Nephron (organoid): Measurements from ENCODE around the gene SLC38A8.

Source experiments
- H3K27ac Mint-ChIP-seq, 3 experiments: 2 replicates each; pipeline ENCODE4 v1.8.0; 2020; ENCODE audit warnings: mixed read lengths in 3 of 3, mild to moderate bottlenecking in 2 of 3, moderate library complexity in 1 of 3
- H3K27me3 Mint-ChIP-seq: 2 replicates; pipeline ENCODE4 v1.8.0; 2021; ENCODE audit warnings: low read depth, mild to moderate bottlenecking, moderate library complexity, mixed read lengths
- H3K36me3 Mint-ChIP-seq: 2 replicates; pipeline ENCODE4 v1.8.0; 2020; ENCODE audit warnings: low read depth, mixed read lengths
- H3K4me1 Mint-ChIP-seq: 2 replicates; pipeline ENCODE4 v1.8.0; 2020; ENCODE audit warnings: mixed read lengths
- H3K4me3 Mint-ChIP-seq, 3 experiments: 2 replicates each; pipeline ENCODE4 v1.8.0; 2020; ENCODE audit warnings: mild to moderate bottlenecking in 3 of 3, mixed read lengths in 3 of 3, moderate library complexity in 2 of 3
- H3K9me3 Mint-ChIP-seq: 2 replicates; pipeline ENCODE4 v1.8.0; 2020; ENCODE audit warnings: mixed read lengths
- TF ChIP-seq, protein P1 (sequence below), 3 experiments: fragments of 200-600 bp; sonication (generic); IDR thresholded peaks; one replicate each; pipeline ENCODE4 v1.5.0; 2021; ENCODE audit warnings: antibody characterized with exemption in 3 of 3; ENCODE audit not compliant: unreplicated experiment in 3 of 3

Gene SLC38A8

DNA sequence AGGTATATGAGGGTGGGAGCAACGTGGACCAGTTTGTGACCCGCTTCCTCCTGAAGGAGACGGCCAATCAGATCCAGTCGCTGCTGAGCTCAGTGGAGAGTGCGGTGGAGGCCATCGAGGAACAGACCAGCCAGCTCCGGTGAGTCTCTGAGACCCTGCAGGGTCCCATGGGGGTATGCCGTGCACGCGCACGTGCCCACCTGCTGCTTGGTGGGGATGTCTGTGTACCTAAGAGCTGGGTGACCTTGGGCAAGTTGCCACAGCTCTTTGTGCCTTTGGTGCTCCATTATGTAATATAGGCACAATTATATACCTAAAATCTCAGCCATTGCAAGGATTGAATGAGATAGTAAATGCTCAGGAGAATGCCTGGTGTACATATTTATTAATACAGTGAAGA lies 52.1 kb downstream of the SLC38A8 start:
- H3K36me3 Mint-ChIP-seq = no peaks in the 10 kb centered on the region
- no peak overlapping the region for H3K4me3 Mint-ChIP-seq
- peaks cover 13% of the 10 kb centered on the region for H3K27me3 Mint-ChIP-seq
- H3K4me1 Mint-ChIP-seq = peaks cover 32% of the 10 kb centered on the region
- TF ChIP-seq, protein P1, sequence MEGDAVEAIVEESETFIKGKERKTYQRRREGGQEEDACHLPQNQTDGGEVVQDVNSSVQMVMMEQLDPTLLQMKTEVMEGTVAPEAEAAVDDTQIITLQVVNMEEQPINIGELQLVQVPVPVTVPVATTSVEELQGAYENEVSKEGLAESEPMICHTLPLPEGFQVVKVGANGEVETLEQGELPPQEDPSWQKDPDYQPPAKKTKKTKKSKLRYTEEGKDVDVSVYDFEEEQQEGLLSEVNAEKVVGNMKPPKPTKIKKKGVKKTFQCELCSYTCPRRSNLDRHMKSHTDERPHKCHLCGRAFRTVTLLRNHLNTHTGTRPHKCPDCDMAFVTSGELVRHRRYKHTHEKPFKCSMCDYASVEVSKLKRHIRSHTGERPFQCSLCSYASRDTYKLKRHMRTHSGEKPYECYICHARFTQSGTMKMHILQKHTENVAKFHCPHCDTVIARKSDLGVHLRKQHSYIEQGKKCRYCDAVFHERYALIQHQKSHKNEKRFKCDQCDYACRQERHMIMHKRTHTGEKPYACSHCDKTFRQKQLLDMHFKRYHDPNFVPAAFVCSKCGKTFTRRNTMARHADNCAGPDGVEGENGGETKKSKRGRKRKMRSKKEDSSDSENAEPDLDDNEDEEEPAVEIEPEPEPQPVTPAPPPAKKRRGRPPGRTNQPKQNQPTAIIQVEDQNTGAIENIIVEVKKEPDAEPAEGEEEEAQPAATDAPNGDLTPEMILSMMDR (IDR thresholded peaks at IDR 0.05; ENCODE audit: unreplicated experiment in 3 of 3) = no peak
- H3K27ac Mint-ChIP-seq = no peak overlapping the region
- no peaks in the 10 kb centered on the region for H3K9me3 Mint-ChIP-seq

DNA sequence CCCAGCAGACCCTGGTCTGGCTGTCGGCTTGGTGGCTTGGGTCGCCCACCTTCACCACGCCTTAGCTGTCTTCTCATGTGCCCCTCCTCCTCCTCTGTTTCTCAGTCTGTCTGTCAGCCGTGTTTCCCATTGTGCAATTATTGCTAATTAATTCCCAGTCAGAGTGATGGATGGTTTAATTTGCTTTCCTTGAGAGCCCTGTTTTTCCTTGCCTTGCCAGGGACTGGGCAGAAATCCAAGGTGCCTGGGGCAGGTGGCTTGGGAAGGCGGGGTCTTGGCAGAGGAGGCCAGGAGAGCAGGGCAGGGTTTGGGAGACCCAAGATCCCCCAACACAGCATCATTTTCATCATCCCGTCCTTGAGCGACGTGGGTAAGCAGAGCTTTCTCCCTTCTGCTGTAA lies 53.3 kb downstream of the SLC38A8 start:
- Mint-ChIP-seq H3K4me3 (no peak overlapping the region), H3K27ac (no peak overlapping the region), H3K36me3 (no peaks in the 10 kb centered on the region), H3K27me3 (peaks cover 10% of the 10 kb centered on the region), H3K4me1 (peaks cover 22% of the 10 kb centered on the region), H3K9me3 (no peaks in the 10 kb centered on the region)
- TF ChIP-seq, protein P1 (IDR thresholded peaks at IDR 0.05; ENCODE audit: unreplicated experiment in 3 of 3) = no peak

DNA sequence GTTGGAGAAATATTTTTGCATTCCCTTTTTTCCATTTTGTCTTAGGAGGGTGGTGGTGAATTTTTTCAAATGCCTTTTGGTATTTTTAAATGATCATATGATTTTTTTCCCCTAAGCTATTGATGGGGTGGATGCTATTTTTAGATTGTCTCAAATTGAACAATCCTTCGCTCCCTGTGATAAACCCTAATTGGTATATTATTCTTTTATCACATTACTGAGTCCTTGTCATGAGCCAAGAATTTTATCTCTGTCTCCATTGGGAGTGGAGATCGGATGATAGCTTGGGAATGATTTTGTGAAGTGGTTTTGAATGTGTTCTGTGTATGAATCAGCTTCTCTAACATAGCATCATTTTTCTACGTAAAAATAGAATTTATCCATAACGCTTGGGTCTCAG lies 59.1 kb downstream of the SLC38A8 start:
- H3K36me3 Mint-ChIP-seq = peaks cover 11% of the 10 kb centered on the region
- peaks cover 18% of the 10 kb centered on the region for H3K9me3 Mint-ChIP-seq
- no peaks in the 10 kb centered on the region for H3K4me1 Mint-ChIP-seq
- peaks cover 4% of the 10 kb centered on the region for H3K27me3 Mint-ChIP-seq
- H3K4me3 Mint-ChIP-seq = no peak overlapping the region
- TF ChIP-seq, protein P1 (IDR thresholded peaks at IDR 0.05; ENCODE audit: unreplicated experiment in 3 of 3) = no peak
- H3K27ac Mint-ChIP-seq = no peak overlapping the region

DNA sequence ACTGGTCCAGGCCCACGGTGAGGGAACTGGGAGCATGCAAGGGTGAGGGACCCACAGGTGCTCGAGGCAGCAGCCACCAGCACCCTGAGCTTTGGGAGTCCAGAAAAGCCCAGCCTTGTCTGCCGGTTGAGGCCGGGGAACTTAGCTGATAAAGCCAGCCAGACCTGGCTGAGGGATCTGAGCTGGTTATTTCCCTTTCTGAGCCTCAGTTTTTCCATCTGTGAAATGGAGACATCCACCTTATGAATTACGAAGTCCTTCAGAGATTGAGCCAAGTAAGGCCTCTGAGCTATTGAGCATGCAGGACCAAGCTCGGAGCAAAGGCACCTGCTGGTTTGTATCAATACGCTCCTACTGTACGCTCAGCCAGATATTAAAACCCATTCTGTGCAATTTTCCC lies 60.8 kb downstream of the SLC38A8 start:
- TF ChIP-seq, protein P1 (IDR thresholded peaks at IDR 0.05; ENCODE audit: unreplicated experiment in 3 of 3) = no peak
- peaks cover 5% of the 10 kb centered on the region for H3K27me3 Mint-ChIP-seq
- no peak overlapping the region for H3K4me3 Mint-ChIP-seq
- H3K9me3 Mint-ChIP-seq = peaks cover 28% of the 10 kb centered on the region
- H3K36me3 Mint-ChIP-seq = peaks cover 17% of the 10 kb centered on the region
- no peaks in the 10 kb centered on the region for H3K4me1 Mint-ChIP-seq
- no peak overlapping the region for H3K27ac Mint-ChIP-seq

DNA sequence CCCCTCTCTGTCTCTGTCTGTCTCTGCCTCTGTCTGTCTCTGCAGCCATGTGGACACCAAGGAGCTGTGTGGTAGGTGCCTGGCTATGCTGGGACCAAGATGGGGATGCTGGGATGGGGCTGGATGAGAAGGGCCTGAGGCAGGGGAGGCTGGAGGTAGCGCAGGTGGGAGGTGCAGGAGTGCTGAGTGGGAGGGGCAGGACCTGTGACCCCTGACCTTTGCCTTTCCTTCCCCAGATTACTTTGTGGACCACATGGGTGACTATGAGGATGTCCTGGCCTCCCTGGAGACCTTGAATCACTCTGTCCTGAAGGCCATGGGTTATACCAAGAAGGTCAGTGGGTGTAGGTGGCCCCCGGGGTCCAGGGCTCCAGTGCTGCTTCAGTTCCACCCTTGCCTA lies 61.8 kb downstream of the SLC38A8 start:
- Mint-ChIP-seq H3K4me1 (no peaks in the 10 kb centered on the region), H3K4me3 (no peak overlapping the region), H3K27ac (no peak overlapping the region), H3K36me3 (peaks cover 17% of the 10 kb centered on the region), H3K9me3 (peaks cover 28% of the 10 kb centered on the region), H3K27me3 (peaks cover 13% of the 10 kb centered on the region)
- TF ChIP-seq, protein P1 (IDR thresholded peaks at IDR 0.05; ENCODE audit: unreplicated experiment in 3 of 3) = no peak

DNA sequence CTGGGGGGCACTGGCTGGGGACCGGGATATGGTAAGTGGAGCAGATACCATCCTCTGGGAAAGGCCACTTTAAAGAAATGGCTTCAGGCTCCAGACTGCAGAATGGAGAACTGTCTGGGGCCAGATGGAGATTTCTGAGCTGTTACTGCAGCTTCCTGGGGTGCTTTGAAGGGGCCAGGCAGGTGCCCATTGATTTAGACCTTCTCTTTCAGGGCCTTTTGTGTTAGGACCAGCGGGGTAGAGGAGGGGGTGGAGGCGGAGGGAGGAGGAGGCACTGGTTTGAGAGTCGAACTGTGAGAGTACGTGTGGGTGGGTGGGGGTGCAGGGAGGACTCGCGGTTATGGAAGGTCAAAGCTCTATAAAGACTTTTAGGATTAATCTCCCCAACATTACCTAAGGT lies 63.2 kb downstream of the SLC38A8 start:
- Mint-ChIP-seq H3K36me3 (peaks cover 17% of the 10 kb centered on the region), H3K4me3 (no peak overlapping the region), H3K9me3 (peaks cover 28% of the 10 kb centered on the region), H3K4me1 (no peaks in the 10 kb centered on the region), H3K27me3 (peaks cover 13% of the 10 kb centered on the region), H3K27ac (no peak overlapping the region)
- TF ChIP-seq, protein P1 (IDR thresholded peaks at IDR 0.05; ENCODE audit: unreplicated experiment in 3 of 3) = no peak
